Iris pigment epithelial cell (primary cell): ENCODE results near the gene RDH8.

ENCODE experiments used
- DNase-seq: peaks from one replicate; pipeline ENCODE4 v3.0.0-alpha.2; 2011; ENCODE audit warnings: low read depth

The RDH8 gene, protein sequence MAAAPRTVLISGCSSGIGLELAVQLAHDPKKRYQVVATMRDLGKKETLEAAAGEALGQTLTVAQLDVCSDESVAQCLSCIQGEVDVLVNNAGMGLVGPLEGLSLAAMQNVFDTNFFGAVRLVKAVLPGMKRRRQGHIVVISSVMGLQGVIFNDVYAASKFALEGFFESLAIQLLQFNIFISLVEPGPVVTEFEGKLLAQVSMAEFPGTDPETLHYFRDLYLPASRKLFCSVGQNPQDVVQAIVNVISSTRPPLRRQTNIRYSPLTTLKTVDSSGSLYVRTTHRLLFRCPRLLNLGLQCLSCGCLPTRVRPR

DNA sequence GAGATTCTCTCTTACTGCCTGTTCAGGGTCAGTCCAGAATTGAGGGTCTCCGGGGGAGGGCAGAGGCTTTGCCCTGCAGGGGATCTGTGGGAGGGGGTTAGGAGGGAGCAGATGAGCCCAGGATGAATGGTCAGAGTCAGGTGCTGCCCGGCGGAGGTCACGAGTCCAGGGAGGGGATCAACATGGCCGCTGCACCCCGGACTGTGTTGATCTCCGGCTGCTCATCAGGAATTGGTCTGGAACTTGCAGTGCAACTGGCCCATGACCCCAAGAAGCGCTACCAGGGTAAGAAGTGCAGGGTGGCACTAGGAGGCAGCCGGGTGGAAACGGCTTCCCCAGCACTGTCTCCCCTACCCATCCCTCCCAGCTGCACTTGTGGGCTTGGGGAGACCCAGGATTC, at the start of gene RDH8:
Gene RDH8, plus strand, starts transcription at position 168 of the 400 bp plus-strand sequence. Its CDS starts 15 bp downstream, at position 183.
- DNase-seq: no peak

DNA sequence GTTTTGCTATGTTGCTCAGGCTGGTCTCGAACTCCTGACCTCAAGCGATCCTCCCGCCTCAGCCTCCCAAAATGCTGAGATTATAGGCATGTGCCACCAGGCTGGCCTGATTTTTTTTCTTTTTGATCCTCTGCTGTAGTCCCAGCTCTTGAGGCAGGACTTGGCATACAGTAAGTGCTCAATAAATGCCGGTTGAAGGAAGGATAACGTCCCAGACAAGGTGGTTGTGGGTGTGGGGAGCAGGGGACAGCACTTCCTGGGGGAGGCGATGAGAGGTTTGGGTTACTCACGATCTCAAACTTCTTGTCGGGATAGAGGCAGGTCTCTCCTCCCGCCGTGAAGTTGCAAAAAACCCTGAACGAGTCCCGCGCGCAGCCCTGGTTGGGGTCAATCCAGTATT, 47.3 kb upstream of the RDH8 start:
- no peak for DNase-seq

DNA sequence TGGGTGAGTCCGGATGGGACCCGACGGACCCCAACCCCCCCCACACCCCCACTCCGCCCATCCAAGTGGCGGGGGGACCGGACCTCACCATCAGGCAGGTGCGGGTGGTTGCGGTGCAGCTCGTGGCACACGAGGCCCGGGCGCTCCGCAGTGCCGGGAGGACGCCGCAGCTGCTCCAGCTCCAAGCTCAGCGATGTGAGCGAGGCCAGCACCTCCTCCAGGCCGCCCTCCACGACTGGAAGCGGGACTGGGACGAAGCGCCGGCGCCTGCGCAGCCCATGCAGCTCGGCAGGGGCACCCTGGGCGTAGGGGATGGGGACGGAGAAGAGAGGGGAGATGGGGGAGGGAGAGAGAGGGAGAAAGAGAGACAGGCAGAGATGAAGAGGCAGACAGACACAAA, 46.8 kb upstream of the RDH8 start:
- no peak for DNase-seq

DNA sequence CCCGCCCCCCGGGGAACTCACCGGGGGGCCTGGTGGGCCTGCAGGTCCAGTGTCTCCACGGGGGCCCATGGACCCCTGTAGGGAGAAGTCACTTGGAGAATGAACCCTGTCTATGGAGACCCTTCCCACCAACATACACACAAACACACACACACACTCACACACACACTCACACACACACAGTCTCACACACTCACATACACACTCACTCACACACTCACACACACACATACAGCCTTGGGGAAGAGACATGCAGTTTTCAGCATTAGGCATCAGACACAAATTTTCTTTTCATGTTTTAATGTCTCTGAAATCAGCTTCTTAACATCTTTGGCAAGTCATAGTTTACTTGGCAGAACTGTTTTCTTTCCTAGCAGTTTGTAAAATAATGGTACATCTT, 46.0 kb upstream of the RDH8 start:
- peak; percentile 10 for DNase-seq

DNA sequence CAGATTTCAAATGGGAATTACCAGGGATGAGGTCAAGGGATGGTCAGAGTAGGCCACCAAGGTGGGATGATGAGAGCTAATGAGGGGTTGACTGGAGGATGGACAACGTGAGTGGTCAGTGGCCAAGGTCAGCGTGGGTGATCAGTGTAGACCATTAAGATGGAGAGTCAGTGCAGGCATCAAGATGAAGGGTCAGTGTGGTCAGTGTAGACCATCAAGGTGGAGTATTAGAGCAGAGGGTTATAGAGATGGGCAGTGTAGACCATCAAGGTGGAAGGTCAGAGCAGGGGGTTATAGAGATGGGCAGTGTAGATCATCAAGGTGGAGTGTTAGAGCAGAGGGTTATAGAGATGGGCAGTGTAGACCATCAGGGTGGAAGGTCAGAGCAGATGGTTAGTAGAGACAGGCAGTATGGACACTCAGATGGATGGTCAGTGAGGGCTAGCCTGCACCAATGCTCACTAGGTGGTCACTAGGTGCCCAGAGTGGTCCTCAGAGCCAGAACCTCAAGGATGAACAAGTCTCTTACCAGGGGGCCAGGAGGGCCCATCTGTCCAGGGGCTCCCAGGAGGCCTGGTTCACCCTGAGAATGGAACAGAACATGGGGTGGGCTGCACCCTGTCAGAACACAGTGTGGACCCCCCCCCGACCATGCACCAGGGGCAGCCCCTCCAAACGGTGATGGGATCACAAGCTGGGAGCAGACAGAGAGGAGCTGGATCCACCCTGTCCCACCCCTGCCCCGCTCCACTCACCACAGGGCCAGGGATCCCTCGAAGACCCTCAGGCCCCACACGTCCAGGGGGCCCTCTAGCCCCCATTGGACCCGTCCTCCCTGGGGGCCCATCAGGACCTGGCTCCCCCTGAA, 44.2 kb upstream of the RDH8 start:
- no peak for DNase-seq

DNA sequence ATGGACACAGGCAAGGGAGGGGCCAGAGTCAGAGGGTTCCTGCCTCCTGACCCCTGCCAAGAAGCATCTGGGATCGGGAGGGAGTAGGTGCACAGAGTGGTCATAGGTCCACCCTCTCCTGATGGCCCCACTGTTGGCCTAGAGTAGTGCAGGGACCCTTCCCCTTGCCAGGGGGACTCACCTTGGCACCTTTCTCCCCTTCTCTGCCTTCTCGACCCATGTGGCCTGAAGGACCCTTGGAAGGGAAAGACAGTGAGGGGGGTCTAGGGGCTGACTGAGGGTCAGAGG, 43.7 kb upstream of the RDH8 start:
- no peak for DNase-seq

DNA sequence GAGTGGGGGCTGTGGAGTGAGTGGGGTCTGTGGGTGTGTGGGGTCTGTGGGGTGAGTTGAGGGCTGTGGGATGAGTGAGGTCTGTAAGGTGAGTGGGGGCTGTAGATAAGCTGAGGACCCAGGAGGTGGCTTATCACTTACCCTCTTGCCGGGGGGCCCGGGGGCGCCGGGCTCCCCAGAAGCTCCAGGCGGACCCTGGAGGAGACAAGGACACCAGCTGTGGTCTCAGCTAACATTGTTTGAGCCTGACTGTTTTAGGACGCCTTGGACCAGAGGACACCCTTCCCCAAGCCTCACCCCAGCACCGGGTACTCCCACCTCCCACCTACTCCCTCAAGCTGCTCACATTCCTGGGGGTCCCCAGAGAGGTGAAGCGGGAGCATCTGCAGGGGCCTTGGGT, 42.8 kb upstream of the RDH8 start:
- no peak for DNase-seq

DNA sequence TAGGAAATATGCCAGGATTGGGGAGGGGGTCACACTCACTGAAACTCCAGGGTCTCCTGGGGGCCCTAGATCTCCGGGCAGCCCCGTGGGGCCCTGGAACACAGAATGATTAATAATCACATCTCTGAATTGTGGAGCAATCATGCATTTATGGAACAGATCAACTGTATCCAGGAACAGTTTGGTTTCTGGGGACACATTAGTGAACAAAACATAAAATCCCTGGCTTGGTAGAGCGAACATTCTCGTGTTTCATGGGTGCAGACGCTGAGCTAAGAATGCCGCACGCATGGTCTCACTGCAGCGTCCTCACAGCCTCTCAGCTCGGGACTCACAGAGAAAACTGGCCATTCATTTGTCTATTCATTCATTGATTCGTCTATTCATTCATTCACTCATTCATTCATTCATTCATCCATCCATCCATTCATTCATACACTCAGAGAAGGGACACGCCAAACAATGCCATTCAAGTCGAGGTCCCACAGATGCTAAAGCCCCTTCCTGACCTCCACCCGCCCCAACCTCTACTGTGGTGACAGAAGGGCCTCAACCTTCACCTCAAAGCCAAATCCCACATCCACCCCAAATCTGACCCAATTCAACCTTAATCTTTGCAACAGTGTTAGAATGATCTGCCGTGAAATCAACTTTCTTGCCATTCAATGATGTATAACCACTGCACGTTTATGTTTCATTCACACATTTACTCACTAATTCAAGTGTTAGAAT, 42.0 kb upstream of the RDH8 start:
- DNase-seq: no peak

DNA sequence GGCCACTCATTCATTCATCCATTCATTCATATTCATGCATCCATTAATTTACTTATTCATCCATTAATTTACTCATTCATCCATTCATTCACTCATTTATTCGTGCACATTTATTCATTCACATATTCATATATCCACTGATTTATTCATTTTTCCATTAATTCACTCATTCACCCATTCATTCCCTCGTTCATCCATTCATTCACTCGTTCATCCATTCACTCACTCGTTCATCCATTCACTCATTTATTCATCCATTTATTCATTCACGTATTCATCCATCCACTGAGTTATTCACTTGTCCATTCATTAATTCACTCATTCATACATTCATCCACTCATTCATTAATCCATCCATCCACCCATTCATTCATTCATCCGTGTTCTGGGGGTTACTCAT, 41.2 kb upstream of the RDH8 start:
- DNase-seq: no peak

DNA sequence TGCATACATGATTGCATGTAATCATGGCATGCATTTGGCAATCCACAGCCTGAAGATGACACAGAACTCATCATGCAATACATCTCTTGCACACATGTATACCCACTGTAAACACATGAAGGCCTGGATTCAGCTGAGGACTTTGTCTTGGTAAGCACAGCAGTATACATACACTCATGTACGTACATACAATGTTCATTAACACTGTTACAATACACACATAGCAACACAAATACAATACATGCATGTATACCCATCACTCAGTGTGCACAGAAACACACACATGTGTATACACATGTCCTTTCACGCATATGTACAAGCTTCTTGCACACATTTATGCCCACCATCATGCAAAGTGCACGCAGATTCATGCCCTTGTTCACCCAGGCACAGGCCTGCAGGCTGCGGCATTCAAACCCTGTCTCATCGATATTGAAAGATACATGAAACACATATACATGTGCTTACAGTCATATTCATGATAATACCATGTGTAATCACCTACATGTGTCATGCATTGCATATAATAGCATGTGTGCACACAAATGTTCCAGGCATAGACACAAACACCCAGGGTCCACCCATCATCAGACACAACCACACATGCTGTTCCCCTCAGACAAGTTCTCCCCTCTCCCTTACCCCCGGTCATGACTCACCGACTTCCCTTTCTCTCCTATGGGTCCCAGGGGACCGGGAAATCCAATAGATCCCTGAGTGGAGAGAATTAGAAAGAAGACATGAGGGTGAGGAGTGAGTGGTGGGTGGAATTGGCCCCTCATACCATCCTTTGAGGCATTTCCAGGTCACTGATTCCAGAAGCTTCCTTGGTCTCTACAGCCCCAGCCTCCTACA, 31.6 kb upstream of the RDH8 start:
- DNase-seq: no peak

DNA sequence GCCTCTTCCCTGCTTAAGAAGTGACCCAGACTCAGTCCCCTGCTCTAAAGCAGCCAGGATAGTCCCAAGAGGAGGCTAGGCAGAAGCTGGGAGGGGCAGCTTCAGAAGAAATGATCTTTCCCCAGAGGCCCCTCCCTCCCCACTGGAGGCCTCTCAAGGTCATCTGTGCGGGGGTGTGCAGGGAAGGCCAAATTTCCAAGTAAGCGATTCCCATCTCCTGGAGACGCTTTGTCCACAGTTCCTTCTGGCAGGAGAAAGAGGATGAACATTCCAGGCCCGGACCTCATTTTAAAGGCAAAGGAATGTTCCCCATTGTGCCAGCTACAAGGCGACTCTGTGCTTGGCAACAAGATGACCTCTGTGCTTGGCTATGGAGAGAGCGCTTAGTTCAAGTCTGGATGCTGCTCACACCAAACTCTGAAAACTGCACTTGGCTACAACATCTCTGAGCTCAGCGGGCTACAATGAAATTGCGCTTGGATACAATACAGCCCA, 26.4 kb upstream of the RDH8 start:
- DNase-seq: no peak

DNA sequence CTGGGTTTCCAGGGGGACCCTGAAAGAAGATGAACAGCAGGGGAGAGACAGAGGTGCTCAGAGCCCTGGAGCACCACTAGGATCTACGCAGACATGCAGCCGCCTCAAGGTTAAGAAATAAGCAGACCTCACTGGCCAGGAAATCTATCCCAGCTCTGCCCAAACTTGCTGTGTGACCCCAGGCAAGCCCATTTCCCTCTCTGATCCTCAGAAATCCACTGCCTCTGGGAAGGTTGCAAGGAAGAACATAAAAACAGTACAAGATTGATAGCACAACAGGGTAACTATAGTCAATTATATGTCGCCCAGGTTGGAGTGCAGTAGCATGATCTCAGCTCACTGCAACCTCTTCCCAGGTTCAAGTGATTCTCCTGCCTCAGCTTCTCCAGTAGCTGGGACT, 23.8 kb upstream of the RDH8 start:
- no peak for DNase-seq

DNA sequence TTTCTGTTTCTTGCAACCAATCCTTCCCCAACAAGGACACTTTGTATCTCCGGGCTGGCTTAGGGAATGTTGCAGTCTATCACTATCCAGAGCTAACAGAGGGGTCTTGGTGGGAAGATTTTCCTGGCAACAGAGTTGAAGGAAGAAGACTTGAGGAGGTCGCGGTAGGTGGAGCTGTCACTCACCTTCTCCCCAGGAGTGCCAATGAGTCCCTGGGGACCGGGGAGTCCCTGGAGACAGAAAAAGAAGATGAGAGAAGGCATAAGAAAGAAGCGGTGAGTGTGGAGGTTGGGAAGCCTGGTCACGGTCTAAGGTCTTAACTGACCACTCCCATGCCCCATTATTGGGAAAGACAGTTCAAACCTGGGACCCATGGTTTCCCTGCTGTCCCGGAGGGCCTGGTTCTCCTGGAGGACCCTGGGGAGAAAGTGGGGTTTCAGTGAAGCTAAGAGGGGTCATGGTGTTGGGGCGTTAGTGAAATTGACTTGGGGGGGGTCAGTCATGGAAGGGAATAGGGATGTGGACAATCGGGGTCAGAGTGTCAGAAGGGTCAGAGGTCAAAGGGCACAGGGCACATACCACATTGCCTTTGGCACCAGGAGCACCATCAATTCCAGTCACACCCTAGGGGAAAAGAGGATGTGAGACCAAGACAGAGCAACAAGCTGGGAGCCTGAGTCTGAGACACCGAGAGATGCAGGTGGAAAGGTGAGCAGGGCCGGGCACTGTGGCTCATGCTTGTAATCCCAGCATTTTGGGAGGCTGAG, 21.7 kb upstream of the RDH8 start:
- DNase-seq: no peak

DNA sequence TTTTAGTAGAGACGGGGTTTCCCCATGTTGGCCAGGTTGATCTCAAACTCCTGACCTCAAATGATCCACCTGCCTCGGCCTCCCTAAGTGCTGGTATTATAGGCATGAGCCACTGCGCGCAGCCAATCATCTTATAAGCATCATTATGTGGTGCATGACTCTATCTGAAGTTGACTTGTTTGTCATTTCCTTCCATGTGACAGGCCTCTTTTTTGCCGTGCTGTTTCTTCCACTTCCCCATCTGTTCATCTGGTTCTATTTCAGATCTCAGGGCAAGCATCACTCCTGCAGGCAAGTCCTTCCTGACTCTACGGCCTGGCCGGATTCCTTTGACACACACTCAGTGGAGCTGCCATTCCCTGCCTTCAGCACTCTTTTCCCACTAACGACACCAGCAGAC, 18.2 kb upstream of the RDH8 start:
- no peak for DNase-seq

DNA sequence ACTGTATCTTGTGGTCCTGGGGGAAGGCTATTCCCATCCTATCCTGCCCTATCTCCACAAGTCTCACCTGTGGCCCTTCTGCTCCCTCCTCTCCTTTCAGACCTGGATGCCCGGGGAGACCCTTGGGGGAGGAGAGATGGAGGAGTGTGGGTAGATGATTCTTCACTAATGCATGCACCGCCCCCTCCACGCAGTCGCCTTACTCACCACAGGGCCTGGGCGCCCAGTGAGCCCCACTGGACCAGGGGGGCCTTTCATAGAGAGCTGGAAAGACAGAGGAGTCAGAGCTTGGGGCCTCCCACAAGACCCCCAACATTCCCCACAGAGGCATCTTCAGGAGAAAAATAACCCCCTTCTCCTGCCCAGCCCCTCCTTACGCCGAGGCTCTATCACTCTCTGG, 17.3 kb upstream of the RDH8 start:
- DNase-seq: no peak

DNA sequence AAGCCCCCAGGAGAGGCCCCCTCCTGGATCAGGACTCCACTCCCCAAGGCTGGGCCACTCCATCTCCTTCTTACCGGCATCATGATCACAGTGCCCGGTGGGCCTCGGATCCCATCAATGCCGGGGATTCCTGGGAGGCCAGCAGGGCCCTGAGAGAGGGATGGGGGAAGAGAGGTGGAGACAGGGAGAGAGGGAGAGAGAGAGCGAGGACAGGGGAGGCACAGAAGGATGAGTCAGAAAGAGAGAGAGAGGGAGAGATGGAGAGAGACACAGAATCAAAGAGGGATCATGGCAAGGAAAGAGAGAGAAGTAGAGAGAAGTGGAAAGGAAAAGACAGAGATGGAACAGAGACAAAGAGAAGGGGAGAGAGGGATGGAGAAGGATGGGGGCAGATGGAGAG, 16.7 kb upstream of the RDH8 start:
- no peak for DNase-seq

DNA sequence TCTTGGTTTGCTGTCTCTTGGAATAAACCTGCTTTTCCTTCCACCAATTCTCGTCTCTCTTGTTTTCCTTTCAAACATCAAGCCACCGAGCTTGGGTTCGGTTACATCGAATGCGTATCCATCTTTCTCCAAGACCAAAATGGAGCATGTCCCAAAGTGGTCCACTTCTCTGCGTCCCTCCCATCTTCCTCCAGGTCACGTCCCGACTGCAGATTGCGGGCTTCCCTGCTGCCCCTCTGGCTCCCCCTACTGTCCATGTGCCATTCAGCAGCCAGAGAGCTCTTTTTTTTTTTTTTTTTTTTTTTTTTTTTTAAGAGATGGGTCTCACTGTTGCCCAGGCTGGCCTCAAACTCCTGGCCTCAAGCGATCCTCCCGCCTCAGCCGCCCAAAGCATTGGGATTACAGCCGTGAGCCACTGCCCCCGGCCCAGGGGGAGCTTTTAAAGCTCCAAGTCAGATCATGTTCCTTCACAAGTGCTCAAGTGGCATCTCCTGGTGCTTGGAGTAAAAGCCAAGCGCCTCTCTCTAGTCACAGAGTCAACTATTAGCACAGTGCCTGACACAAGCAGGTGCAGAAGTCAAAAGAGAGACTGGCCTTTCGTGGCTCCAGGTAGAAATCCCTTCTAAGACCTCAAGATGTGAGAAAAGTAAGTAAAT, 13.0 kb upstream of the RDH8 start:
- peak; percentile 37 for DNase-seq

DNA sequence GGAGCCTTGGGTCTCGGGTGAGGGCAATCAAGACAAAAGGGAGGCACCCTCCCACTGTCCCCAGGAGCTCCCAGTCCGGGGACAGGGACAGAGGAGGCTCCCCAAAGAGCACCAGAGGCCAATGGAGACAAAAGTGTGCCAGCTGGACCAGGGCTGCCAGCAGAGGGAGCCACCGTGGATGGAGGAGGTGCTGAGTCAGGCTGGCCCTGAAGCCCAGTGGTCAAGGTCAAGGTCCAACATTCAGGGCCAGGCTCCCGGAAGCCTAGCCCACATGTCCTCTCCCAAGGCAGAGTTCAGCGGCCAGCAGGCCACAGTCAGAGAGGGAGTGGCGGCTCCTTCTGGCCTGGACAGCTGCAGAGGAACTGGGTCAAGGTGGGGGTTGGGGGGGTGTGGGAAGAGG, 11.4 kb upstream of the RDH8 start:
- no peak for DNase-seq

DNA sequence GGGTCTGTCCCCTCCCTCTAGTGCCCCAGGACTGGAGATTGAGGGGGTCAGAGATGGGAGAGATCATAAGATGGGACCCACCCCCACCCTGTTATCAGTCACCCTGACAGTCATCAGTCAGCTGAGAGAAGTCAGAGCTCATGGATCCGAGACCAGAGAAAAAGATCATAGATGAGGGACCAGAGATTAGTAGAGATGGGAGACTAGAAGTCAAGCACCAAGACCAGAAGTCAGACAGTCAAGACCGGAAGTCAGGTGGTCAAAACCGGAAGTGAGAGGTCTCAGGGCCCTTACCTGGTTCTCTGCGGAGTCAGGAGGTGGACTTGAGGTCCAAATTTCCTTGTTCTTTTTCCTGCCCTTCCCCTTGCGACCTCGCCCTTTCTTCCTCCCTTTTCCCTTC, 10.0 kb upstream of the RDH8 start:
- DNase-seq: no peak

DNA sequence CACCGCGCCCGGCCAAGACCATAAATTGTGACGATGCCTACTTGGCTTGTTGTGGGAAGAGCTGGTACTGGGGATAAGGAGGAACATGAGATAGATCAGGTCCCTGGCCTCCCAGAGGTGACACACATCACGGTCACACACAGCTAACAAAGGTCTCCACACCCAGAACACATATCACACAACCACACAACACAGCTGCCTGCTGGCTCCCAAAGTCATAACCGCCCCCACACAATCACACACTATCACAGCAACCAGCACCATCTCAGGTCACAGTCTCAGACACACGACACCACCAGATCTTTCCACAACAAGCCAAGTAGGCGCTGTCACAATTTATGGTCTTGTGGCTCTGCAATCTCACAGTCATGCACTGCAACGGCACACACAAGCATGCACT, 8.7 kb upstream of the RDH8 start:
- DNase-seq: no peak
